Iris pigment epithelial cell (primary cell): Measurements from ENCODE around the gene TTYH2.
"Not testable (repeated sequence)": the region's sequence is repeated elsewhere in the genome, so short reads cannot be mapped to it uniquely, and the experiment has no call there.

Source experiments
- DNase-seq: peaks from one replicate; pipeline ENCODE4 v3.0.0-alpha.2; 2011; ENCODE audit warnings: low read depth

The TTYH2 gene

GRCh38 chr17:74212913-74213791 is at the start of gene TTYH2:
Gene TTYH2, plus strand, starts transcription at chr17:74213571. Its CDS starts 17 bp downstream, at chr17:74213588.
- DNase-seq = peak; percentile 89

- DNase-seq = no peak
Observed at GRCh38 chr17:74163836-74164235, 49.5 kb upstream of the TTYH2 start.

GRCh38 chr17:74164446-74165045 is 48.8 kb upstream of the TTYH2 start:
- no peak for DNase-seq

- DNase-seq = no peak
Observed at GRCh38 chr17:74165797-74166365, 47.5 kb upstream of the TTYH2 start.

- no peak for DNase-seq
Observed at GRCh38 chr17:74170924-74171323, 42.4 kb upstream of the TTYH2 start.

- no peak for DNase-seq
Observed at GRCh38 chr17:74172700-74173099, 40.7 kb upstream of the TTYH2 start.

- peak; percentile 65 for DNase-seq
Observed at GRCh38 chr17:74176546-74177001, 36.8 kb upstream of the TTYH2 start.

- peak; percentile 41 for DNase-seq
Observed at GRCh38 chr17:74177018-74177450, 36.3 kb upstream of the TTYH2 start.

- no peak for DNase-seq
Observed at GRCh38 chr17:74179576-74179975, 33.8 kb upstream of the TTYH2 start.

- DNase-seq = no peak
Observed at GRCh38 chr17:74180336-74180735, 33.0 kb upstream of the TTYH2 start.

- DNase-seq = no peak
Observed at GRCh38 chr17:74181341-74181740, 32.0 kb upstream of the TTYH2 start.

- DNase-seq = no peak
Observed at GRCh38 chr17:74182041-74182723, 31.2 kb upstream of the TTYH2 start.

GRCh38 chr17:74183411-74183810 is 30.0 kb upstream of the TTYH2 start:
- no peak for DNase-seq

- DNase-seq = no peak
Observed at GRCh38 chr17:74185571-74186185, 27.7 kb upstream of the TTYH2 start.

GRCh38 chr17:74186498-74186897 is 26.9 kb upstream of the TTYH2 start:
- no peak for DNase-seq

- DNase-seq = no peak
Observed at GRCh38 chr17:74187761-74188160, 25.6 kb upstream of the TTYH2 start.

- DNase-seq = not testable (repeated sequence)
Observed at GRCh38 chr17:74188687-74189086, 24.7 kb upstream of the TTYH2 start.

GRCh38 chr17:74190154-74190553 is 23.2 kb upstream of the TTYH2 start:
- DNase-seq = peak; percentile 72

- DNase-seq = no peak
Observed at GRCh38 chr17:74190807-74191406, 22.5 kb upstream of the TTYH2 start.

GRCh38 chr17:74192950-74193781 is 20.2 kb upstream of the TTYH2 start:
- DNase-seq = no peak

- no peak for DNase-seq
Observed at GRCh38 chr17:74194682-74195081, 18.7 kb upstream of the TTYH2 start.
